ENCODE measurements around the gene DGCR2. TPM values are rescaled to one million over a fixed set of nuclear protein-coding genes. Genes with fewer than 3 reads are reported as not detected.

Gene DGCR2
- total and polyA plus RNA-seq, 2 of the 4 experiments (the other 2 are of a cell fraction) = 17.2 to 35.4 TPM

DNA sequence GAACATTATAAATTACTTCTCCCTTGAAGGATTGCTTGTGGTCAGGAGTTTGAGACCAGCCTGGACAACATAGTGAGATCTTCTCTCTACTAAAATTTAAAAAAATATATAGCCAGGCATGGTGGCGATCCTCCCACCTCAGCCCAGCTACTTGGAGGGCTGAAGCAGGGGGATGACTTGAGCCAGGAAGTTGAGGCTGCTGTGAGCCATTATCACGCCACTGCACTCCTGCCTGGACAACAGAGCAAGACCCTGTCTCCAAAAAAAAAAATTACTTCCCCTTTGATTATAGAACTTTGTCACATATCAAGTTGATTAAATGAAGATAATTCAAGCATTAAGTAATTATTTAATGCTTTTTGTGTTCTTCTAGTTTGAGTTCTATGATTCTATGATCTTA, 121.0 kb downstream of the DGCR2 start:
- TF ChIP-seq CEBPB (IDR thresholded peaks at IDR 0.05; ENCODE audit: low read depth, low read length) = no peak
- no peak for TF ChIP-seq RAD21 (IDR thresholded peaks at IDR 0.05; ENCODE audit: low read length)
- no peak for TF ChIP-seq RFX5 (IDR thresholded peaks at IDR 0.05; ENCODE audit: low read depth, low read length)
- no peak for TF ChIP-seq MAZ (IDR thresholded peaks at IDR 0.05; ENCODE audit: borderline replicate concordance, low read depth, low read length)
- TF ChIP-seq, protein P1, sequence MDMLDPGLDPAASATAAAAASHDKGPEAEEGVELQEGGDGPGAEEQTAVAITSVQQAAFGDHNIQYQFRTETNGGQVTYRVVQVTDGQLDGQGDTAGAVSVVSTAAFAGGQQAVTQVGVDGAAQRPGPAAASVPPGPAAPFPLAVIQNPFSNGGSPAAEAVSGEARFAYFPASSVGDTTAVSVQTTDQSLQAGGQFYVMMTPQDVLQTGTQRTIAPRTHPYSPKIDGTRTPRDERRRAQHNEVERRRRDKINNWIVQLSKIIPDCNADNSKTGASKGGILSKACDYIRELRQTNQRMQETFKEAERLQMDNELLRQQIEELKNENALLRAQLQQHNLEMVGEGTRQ (IDR thresholded peaks at IDR 0.05; ENCODE audit: low read depth, low read length) = no peak
- TF ChIP-seq FOS (IDR thresholded peaks at IDR 0.05; ENCODE audit: low read depth, low read length) = no peak
- no peak for TF ChIP-seq RCOR1 (IDR thresholded peaks at IDR 0.05; ENCODE audit: insufficient replicate concordance, low read length)
- TF ChIP-seq MXI1 (IDR thresholded peaks at IDR 0.05; ENCODE audit: borderline replicate concordance, low read depth, low read length) = no peak
- no peak for TF ChIP-seq POLR2A (IDR thresholded peaks at IDR 0.05; ENCODE audit: low read depth, low read length)
- TF ChIP-seq, protein P2, sequence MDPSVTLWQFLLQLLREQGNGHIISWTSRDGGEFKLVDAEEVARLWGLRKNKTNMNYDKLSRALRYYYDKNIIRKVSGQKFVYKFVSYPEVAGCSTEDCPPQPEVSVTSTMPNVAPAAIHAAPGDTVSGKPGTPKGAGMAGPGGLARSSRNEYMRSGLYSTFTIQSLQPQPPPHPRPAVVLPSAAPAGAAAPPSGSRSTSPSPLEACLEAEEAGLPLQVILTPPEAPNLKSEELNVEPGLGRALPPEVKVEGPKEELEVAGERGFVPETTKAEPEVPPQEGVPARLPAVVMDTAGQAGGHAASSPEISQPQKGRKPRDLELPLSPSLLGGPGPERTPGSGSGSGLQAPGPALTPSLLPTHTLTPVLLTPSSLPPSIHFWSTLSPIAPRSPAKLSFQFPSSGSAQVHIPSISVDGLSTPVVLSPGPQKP (IDR thresholded peaks at IDR 0.05; ENCODE audit: borderline replicate concordance, low read depth, low read length) = no peak
- TF ChIP-seq CHD1 (IDR thresholded peaks at IDR 0.05; ENCODE audit: low read depth, low read length) = no peak
- no peak for TF ChIP-seq MAFK (IDR thresholded peaks at IDR 0.05; ENCODE audit: low read depth, low read length)
- TF ChIP-seq SMC3 (IDR thresholded peaks at IDR 0.05; ENCODE audit: low read depth, low read length) = no peak
- TF ChIP-seq, protein P3, sequence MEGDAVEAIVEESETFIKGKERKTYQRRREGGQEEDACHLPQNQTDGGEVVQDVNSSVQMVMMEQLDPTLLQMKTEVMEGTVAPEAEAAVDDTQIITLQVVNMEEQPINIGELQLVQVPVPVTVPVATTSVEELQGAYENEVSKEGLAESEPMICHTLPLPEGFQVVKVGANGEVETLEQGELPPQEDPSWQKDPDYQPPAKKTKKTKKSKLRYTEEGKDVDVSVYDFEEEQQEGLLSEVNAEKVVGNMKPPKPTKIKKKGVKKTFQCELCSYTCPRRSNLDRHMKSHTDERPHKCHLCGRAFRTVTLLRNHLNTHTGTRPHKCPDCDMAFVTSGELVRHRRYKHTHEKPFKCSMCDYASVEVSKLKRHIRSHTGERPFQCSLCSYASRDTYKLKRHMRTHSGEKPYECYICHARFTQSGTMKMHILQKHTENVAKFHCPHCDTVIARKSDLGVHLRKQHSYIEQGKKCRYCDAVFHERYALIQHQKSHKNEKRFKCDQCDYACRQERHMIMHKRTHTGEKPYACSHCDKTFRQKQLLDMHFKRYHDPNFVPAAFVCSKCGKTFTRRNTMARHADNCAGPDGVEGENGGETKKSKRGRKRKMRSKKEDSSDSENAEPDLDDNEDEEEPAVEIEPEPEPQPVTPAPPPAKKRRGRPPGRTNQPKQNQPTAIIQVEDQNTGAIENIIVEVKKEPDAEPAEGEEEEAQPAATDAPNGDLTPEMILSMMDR (conservative IDR thresholded peaks at IDR 0.05; ENCODE audit: low read depth, low read length) = no peak
- no peak for TF ChIP-seq BHLHE40 (IDR thresholded peaks at IDR 0.05; ENCODE audit: low read depth, low read length)
- TF ChIP-seq NFE2L2 (IDR thresholded peaks at IDR 0.05; ENCODE audit: low read depth, low read length) = no peak
- ChIA-PET POLR2A (ENCODE audit: unreplicated experiment) (no interaction called here), CTCF (no interaction called here)
- no TSS peak for BruUV-seq (replicated peaks)
- Histone ChIP-seq H3K4me2 (ENCODE audit: low read depth, low read length) (no peak overlapping the region), H3K4me1 (ENCODE audit: control insufficient read depth, insufficient read depth, low read length) (no peaks in the 10 kb centered on the region), H3K9me3 (ENCODE audit: control insufficient read depth, insufficient read depth, low read length) (peaks cover 2% of the 10 kb centered on the region; the same call in 1 of the 2 replicates), H3K56ac (ENCODE audit: extremely low read depth, insufficient read depth, low read length) (no peak overlapping the region), H4K5ac (ENCODE audit: low read depth, low read length) (no peak overlapping the region), H2BK20ac (ENCODE audit: low read depth, low read length) (no peak overlapping the region), H4K91ac (ENCODE audit: insufficient read depth, low read depth, low read length) (no peak overlapping the region), H4K8ac (ENCODE audit: low read depth in 2 of 2, low read length in 2 of 2) (no peak overlapping the region), H2AK9ac (replicated peaks; ENCODE audit: low read depth, low read length, poor library complexity) (no peak overlapping the region), H3K23ac (ENCODE audit: low read depth, low read length) (no peak overlapping the region), H2AK5ac (ENCODE audit: low read depth, low read length) (no peak overlapping the region), H3K14ac (replicated peaks; ENCODE audit: low read depth, low read length) (no peak overlapping the region), H3K36me3 (ENCODE audit: control insufficient read depth, insufficient read depth, low read length) (no peaks in the 10 kb centered on the region), H2BK5ac (ENCODE audit: low read depth, low read length, poor library complexity, severe bottlenecking) (no peak overlapping the region), H4K20me1 (ENCODE audit: insufficient read depth, low read length) (no peaks in the 10 kb centered on the region), H3K4ac (ENCODE audit: low read depth, low read length) (no peak overlapping the region), H3K9me1 (ENCODE audit: insufficient read depth, low read length) (no peaks in the 10 kb centered on the region), H2BK120ac (ENCODE audit: low read depth, low read length) (no peak overlapping the region), H3K27ac (ENCODE audit: insufficient read depth, low read length) (no peak overlapping the region), H2BK15ac (ENCODE audit: low read depth, low read length) (no peak overlapping the region), H2AFZ (replicated peaks; ENCODE audit: low read length, poor library complexity) (no peak overlapping the region), H3K9ac (ENCODE audit: low read depth, low read length) (no peak overlapping the region), H3K79me1 (ENCODE audit: low read depth in 1 of 2, low read length in 2 of 2) (no peaks in the 10 kb centered on the region), H3K18ac (ENCODE audit: low read depth, low read length) (no peak overlapping the region), H3K4me3 (ENCODE audit: insufficient read depth, low read depth, low read length) (no peak overlapping the region), H3K27me3 (ENCODE audit: control insufficient read depth, insufficient read depth, low read length) (peaks cover 30% of the 10 kb centered on the region)
- WGBS, 2 experiments (ENCODE audit: extremely low coverage in 2 of 2, insufficient read length in 1 of 2) = no CpG with 5 or more reads among the region's 2 CpGs
- in situ Hi-C loops (cut with MboI; ENCODE audit: low sequenced_read_pairs) = no loop called here
- dilution Hi-C loops (cut with HindIII; ENCODE audit: low sequenced_read_pairs, unreplicated experiment) = no loop called here
- DNase-seq (no peak), ATAC-seq (ENCODE audit: low read depth) (no peak)
- intact Hi-C loops (cut with micrococcal nuclease) = no loop called here

All from IMR-90 (cell line).